HCT116 (cell line): ENCODE results near the gene IFIT5.

Experiments used
- EZH2 ChIP-seq: fragments of 200-600 bp; sonication (generic); IDR thresholded peaks from 2 replicates; pipeline ENCODE4 v1.6.1; 2017; ENCODE audit warnings: antibody characterized with exemption, mixed run types
- POLR2A ChIP-seq: IDR thresholded peaks from 2 replicates; pipeline ENCODE4 v1.7.0; 2011; ENCODE audit warnings: borderline replicate concordance; ENCODE audit not compliant: insufficient read depth, insufficient read length; ENCODE audit errors: extremely low read depth
- POLR2AphosphoS5 ChIP-seq: IDR thresholded peaks from 2 replicates; pipeline ENCODE4 v1.6.1; 2011; ENCODE audit warnings: mild to moderate bottlenecking, low read depth, low read length, moderate library complexity
- SIN3A ChIP-seq: IDR thresholded peaks from 2 replicates; pipeline ENCODE4 v1.6.1; 2012; ENCODE audit warnings: low read depth
- TCF7L2 ChIP-seq: IDR thresholded peaks from 2 replicates; pipeline ENCODE4 v1.7.0; 2011; ENCODE audit warnings: borderline replicate concordance, inconsistent platforms; ENCODE audit not compliant: insufficient read depth, insufficient read length; ENCODE audit errors: extremely low read depth
- TF ChIP-seq, protein P1 (sequence below), 3 experiments: fragments of 200-600 bp in 1 of 3; sonication (generic) in 1 of 3; IDR thresholded peaks in 2 of 3; conservative IDR thresholded peaks in 1 of 3; 2 replicates each; pipeline ENCODE4 v1.5.1; 2012 to 2017; ENCODE audit warnings: low read depth in 2 of 3, low read length in 2 of 3, antibody characterized with exemption in 1 of 3, borderline replicate concordance in 1 of 3, control low read depth in 1 of 3, mild to moderate bottlenecking in 1 of 3, mixed read lengths in 1 of 3, mixed run types in 1 of 3, moderate library complexity in 1 of 3; ENCODE audit not compliant: insufficient read depth in 1 of 3

DNA sequence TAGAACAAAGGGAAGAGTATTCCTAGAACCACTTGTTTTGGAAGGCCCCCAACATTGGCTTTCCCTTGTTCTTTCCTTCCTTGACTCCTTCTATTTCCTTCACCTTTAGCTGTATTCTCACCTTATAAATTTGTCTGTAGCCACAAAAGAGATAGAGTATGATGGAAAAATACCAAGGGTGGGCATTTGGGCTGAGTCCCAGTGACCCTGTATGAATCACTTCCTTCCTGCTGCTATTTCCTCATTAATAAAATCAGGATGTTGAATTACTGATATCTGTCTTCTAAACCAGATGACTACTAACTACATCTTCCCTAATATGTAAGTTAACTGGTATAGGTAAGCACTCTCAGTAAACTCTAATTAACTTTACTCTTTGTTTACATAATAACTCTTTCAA lies 55.1 kb downstream of the IFIT5 start:
- TF ChIP-seq TCF7L2 (no peak), SIN3A (no peak), POLR2A (no peak), EZH2 (no peak), POLR2AphosphoS5 (no peak)
- TF ChIP-seq, protein P1, sequence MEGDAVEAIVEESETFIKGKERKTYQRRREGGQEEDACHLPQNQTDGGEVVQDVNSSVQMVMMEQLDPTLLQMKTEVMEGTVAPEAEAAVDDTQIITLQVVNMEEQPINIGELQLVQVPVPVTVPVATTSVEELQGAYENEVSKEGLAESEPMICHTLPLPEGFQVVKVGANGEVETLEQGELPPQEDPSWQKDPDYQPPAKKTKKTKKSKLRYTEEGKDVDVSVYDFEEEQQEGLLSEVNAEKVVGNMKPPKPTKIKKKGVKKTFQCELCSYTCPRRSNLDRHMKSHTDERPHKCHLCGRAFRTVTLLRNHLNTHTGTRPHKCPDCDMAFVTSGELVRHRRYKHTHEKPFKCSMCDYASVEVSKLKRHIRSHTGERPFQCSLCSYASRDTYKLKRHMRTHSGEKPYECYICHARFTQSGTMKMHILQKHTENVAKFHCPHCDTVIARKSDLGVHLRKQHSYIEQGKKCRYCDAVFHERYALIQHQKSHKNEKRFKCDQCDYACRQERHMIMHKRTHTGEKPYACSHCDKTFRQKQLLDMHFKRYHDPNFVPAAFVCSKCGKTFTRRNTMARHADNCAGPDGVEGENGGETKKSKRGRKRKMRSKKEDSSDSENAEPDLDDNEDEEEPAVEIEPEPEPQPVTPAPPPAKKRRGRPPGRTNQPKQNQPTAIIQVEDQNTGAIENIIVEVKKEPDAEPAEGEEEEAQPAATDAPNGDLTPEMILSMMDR (IDR thresholded peaks at IDR 0.05 in 2 of 3, conservative IDR thresholded peaks at IDR 0.05 in 1 of 3; ENCODE audit: borderline replicate concordance in 1 of 3, insufficient read depth in 1 of 3, low read depth in 2 of 3, low read length in 2 of 3), result no peak
